ENCODE results near the gene GBP2.
"Not testable (repeated sequence)": the region's sequence is repeated elsewhere in the genome, so short reads cannot be mapped to it uniquely, and the experiment has no call there.

The GBP2 gene

GRCh38 chr1:89126602-89127565 is 970 bp upstream of the GBP2 start:
- not testable (repeated sequence) for DNase-seq (ENCODE audit: low spot score)

- no peak for DNase-seq (ENCODE audit: low spot score)
Measured at GRCh38 chr1:89125240-89125912, 538 bp downstream of the GBP2 start.

GRCh38 chr1:89121641-89122040 is 4.3 kb downstream of the GBP2 start:
- no peak for DNase-seq (ENCODE audit: low spot score)

- no peak for DNase-seq (ENCODE audit: low spot score)
Measured at GRCh38 chr1:89114662-89115061, 11.3 kb downstream of the GBP2 start.

- DNase-seq (ENCODE audit: low spot score), result no peak
Measured at GRCh38 chr1:89112871-89113613, 12.9 kb downstream of the GBP2 start.

- no peak for DNase-seq (ENCODE audit: low spot score)
Measured at GRCh38 chr1:89104687-89105086, 21.2 kb downstream of the GBP2 start.

- no peak for DNase-seq (ENCODE audit: low spot score)
Measured at GRCh38 chr1:89104147-89104546, 21.8 kb downstream of the GBP2 start.

- no peak for DNase-seq (ENCODE audit: low spot score)
Measured at GRCh38 chr1:89102021-89102420, 23.9 kb downstream of the GBP2 start.

GRCh38 chr1:89100412-89100811 is 25.5 kb downstream of the GBP2 start:
- no peak for DNase-seq (ENCODE audit: low spot score)

GRCh38 chr1:89098857-89099256 is 27.1 kb downstream of the GBP2 start:
- no peak for DNase-seq (ENCODE audit: low spot score)

- no peak for DNase-seq (ENCODE audit: low spot score)
Measured at GRCh38 chr1:89095737-89096136, 30.2 kb downstream of the GBP2 start.

GRCh38 chr1:89089962-89090361 is 36.0 kb downstream of the GBP2 start:
- no peak for DNase-seq (ENCODE audit: low spot score)

GRCh38 chr1:89088572-89088971 is 37.3 kb downstream of the GBP2 start:
- DNase-seq (ENCODE audit: low spot score), result no peak

- DNase-seq (ENCODE audit: low spot score), result no peak
Measured at GRCh38 chr1:89087241-89087640, 38.7 kb downstream of the GBP2 start.

GRCh38 chr1:89085781-89086180 is 40.1 kb downstream of the GBP2 start:
- DNase-seq (ENCODE audit: low spot score), result no peak

GRCh38 chr1:89081005-89081404 is 44.9 kb downstream of the GBP2 start:
- no peak for DNase-seq (ENCODE audit: low spot score)

GRCh38 chr1:89080068-89080467 is 45.8 kb downstream of the GBP2 start:
- not testable (repeated sequence) for DNase-seq (ENCODE audit: low spot score)

- DNase-seq (ENCODE audit: low spot score), result not testable (repeated sequence)
Measured at GRCh38 chr1:89072466-89073065, 53.3 kb downstream of the GBP2 start.

GRCh38 chr1:89070509-89070908 is 55.4 kb downstream of the GBP2 start:
- no peak for DNase-seq (ENCODE audit: low spot score)

GRCh38 chr1:89069951-89070350 is 56.0 kb downstream of the GBP2 start:
- no peak for DNase-seq (ENCODE audit: low spot score)

GRCh38 chr1:89068291-89068690 is 57.6 kb downstream of the GBP2 start:
- DNase-seq (ENCODE audit: low spot score), result no peak

Data from putamen (tissue), 1 donor.